NT2/D1 (cell line): Measurements from ENCODE around the gene SLC25A13.

Experiments used
- YY1 ChIP-seq: IDR thresholded peaks from 2 replicates; pipeline ENCODE4 v1.6.1; 2011; ENCODE audit not compliant: insufficient read length, insufficient read depth
- ZNF274 ChIP-seq: IDR thresholded peaks from 2 replicates; pipeline ENCODE4 v1.6.1; 2011; ENCODE audit warnings: mild to moderate bottlenecking, low read depth, low read length

DNA sequence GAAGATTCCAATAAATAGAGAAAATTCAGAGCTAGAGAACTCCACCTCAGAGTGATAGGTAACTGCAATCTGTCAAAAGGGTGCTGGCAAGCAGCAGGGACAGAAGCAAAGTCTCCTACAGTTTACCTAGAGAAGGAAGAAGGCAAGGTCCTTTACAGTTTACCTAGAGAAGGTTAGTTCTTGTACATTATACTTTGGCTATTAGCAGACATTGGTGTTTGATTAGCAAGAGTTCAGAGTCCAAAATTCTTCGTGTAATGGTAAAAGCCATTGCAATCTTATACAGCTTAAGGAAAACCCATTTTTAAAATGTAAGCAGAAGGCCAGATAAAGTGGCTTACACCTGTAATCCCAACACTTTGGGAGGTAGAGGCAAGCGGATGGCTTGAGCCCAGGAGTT is 45.9 kb downstream of the SLC25A13 start:
- TF ChIP-seq ZNF274 = no peak
- TF ChIP-seq YY1 = no peak
